ENCODE data around the gene ELMOD3.
"Not testable (repeated sequence)": the region's sequence is repeated elsewhere in the genome, so short reads cannot be mapped to it uniquely, and the experiment has no call there.

Gene ELMOD3

DNA sequence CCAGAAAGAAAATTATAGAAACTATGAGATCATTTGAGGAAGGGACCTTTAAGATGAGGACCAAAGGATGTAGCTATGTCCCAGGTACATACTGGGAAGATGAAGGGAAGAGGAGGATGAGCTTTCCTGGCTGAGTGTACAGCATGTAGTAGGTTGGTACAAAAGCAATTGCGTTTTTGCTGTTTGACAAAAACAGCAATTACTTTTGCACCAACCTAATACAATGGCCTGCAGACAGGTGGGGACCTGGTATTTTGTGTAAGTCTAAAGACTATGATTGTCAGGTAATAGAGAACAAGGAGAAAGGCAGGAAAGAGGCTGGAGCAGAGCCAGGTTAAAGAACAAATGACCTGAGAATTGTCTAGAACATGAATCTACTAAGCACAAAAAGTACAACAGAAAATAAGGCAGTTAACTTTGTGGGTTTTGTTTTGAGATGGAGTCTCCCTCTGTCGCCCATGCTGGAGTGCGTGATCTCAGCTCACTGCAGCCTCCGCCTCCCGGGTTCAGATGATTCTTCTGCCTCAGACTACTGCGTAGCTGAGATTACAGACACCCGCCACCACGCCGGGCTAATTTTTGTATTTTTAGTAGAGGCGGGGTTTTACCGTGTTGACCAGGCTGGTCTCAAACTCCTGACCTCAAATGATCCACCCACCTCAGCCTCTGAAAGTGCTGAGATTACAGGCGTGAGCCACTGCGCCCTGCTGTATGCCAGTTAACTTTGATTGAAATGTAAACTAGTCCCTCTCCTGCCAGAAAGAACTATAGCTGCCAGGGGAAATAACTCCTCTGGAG is 23.5 kb upstream of the ELMOD3 start:
- H3K4me3 ChIP-seq (ENCODE audit: low read depth, low read length) = no peak overlapping the region
- TF ChIP-seq MYC (IDR thresholded peaks at IDR 0.05; ENCODE audit: low read depth, low read length) (no peak), POLR2A (IDR thresholded peaks at IDR 0.05; ENCODE audit: extremely low read depth, insufficient read length) (no peak)
- TF ChIP-seq, protein P1, sequence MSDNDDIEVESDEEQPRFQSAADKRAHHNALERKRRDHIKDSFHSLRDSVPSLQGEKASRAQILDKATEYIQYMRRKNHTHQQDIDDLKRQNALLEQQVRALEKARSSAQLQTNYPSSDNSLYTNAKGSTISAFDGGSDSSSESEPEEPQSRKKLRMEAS (IDR thresholded peaks at IDR 0.05; ENCODE audit: low read depth, low read length) = no peak
- TF ChIP-seq, protein P2, sequence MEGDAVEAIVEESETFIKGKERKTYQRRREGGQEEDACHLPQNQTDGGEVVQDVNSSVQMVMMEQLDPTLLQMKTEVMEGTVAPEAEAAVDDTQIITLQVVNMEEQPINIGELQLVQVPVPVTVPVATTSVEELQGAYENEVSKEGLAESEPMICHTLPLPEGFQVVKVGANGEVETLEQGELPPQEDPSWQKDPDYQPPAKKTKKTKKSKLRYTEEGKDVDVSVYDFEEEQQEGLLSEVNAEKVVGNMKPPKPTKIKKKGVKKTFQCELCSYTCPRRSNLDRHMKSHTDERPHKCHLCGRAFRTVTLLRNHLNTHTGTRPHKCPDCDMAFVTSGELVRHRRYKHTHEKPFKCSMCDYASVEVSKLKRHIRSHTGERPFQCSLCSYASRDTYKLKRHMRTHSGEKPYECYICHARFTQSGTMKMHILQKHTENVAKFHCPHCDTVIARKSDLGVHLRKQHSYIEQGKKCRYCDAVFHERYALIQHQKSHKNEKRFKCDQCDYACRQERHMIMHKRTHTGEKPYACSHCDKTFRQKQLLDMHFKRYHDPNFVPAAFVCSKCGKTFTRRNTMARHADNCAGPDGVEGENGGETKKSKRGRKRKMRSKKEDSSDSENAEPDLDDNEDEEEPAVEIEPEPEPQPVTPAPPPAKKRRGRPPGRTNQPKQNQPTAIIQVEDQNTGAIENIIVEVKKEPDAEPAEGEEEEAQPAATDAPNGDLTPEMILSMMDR (IDR thresholded peaks at IDR 0.05; ENCODE audit: low read depth, low read length) = no peak
- DNase-seq (ENCODE audit: low read depth) = no peak

DNA sequence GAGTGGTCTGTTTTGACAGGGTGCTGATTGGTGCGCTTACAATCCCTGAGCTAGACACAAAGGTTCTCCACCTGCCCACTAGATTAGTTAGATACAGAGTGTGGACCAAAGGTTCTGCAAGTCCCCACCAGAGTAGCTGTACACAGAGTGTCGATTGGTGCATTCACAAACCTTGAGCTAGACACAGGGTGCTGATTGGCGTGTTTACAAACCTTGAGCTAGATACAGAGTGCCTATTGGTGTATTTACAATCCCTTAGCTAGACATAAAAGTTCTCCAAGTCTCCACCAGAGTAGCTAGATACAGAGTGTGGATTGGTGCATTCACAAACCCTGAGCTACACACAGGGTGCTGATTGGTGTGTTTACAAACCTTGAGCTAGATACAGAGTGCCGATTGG is 20.7 kb upstream of the ELMOD3 start:
- DNase-seq (ENCODE audit: low read depth); H3K4me3 ChIP-seq (ENCODE audit: low read depth, low read length): not testable (repeated sequence)

DNA sequence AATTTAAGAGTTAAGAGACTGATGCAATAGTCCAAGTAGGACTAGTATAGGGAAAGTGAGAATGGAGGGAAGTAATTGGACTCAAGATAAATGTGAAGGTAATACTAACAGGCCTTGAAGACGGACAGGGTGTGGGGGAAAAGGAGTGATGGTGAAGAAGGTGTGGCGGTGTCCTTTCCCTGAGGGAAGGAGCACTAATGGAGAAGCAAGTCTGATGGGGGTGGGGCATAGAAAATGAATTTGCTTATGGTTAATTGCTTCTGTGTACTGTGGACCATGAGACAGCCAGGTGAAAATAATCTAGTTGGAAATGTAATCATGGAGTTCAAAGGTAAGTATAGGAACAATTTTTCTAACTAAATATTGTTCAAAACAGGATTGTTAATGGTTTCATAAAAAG is 19.6 kb upstream of the ELMOD3 start:
- TF ChIP-seq MYC (IDR thresholded peaks at IDR 0.05; ENCODE audit: low read depth, low read length) (no peak), POLR2A (IDR thresholded peaks at IDR 0.05; ENCODE audit: extremely low read depth, insufficient read length) (no peak)
- TF ChIP-seq, protein P2 (IDR thresholded peaks at IDR 0.05; ENCODE audit: low read depth, low read length) = no peak
- TF ChIP-seq, protein P1 (IDR thresholded peaks at IDR 0.05; ENCODE audit: low read depth, low read length) = no peak
- no peak for DNase-seq (ENCODE audit: low read depth)
- no peak overlapping the region for H3K4me3 ChIP-seq (ENCODE audit: low read depth, low read length)

DNA sequence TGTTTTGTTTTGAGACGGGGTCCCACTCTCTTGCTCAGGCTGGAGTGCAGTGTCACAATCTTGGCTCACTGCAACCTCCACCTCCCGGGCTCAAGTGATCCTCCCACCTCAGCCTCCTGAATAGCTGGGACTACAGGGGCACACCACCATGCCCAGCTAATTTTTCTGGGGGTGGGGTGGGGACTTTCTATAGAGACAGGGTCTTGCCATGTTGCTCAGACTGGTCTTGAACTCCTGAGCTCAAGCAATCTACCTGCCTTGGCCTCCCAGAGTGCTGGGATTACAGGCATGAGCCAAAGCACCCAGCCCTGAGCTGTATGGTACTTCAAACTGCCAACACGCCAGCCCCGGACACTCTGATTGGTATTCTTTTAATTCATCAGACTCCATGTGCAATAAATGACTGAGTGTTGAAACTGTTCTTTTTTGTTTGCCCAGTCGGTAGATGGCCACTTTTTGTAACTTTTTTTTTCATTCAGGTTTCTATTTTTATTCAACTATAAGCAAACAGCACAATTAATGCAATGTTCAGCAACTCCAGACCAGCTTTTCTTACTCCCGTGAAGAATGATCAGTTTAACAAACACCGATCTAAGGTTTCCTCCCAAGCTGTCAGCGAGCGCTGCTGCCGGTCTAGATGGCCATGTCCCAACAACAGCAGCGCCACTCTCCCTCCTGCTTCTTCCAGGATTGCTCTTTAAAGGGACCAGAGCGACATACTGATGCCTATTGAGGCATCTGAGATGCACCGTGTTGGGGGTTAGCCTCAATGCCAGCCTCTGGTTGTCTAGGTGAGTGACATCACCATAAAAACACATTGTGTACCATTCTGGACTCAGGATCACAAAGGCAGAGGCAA is 14.3 kb upstream of the ELMOD3 start:
- DNase-seq (ENCODE audit: low read depth) = no peak
- TF ChIP-seq, protein P2 (IDR thresholded peaks at IDR 0.05; ENCODE audit: low read depth, low read length) = no peak
- TF ChIP-seq MYC (IDR thresholded peaks at IDR 0.05; ENCODE audit: low read depth, low read length) (no peak), POLR2A (IDR thresholded peaks at IDR 0.05; ENCODE audit: extremely low read depth, insufficient read length) (no peak)
- TF ChIP-seq, protein P1 (IDR thresholded peaks at IDR 0.05; ENCODE audit: low read depth, low read length) = no peak
- no peak overlapping the region for H3K4me3 ChIP-seq (ENCODE audit: low read depth, low read length)

DNA sequence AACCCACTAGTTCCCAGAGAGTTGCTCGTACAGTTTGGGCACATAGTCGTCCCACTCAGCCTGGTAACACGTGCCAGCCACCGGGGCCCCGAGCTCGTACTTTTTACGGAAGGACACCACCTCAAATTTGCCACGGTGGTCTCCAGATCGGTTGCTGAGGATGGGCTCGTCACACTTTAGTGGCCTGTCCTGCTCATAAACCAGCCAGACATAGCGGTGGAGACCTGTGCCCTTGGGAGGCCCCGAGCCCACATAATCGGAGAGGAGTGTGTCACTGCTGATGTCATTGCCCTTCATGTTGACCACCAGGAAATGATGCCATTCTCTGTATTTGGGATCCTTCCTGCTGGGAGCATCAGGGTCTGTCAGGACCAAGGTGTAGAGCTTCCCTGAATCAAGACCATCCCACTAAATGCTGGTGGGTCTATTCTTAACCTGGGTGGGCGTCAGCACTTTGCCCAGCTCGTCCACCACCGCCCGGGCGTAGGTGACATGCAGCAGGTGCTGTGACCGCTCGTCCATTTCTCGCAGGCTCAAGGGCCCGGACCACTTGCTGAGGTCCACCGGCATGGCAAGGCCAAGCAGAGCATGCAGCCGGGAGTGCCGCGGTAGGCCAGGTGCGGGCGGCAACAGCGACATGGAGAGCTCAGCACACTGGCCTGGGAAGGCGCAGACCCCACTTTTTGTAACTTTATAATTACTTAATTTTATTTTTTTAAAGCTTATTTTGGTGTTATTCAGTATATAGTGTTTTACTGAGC is 13.1 kb upstream of the ELMOD3 start:
- TF ChIP-seq, protein P2 (IDR thresholded peaks at IDR 0.05; ENCODE audit: low read depth, low read length) = no peak
- no peak for TF ChIP-seq MYC (IDR thresholded peaks at IDR 0.05; ENCODE audit: low read depth, low read length)
- TF ChIP-seq POLR2A (IDR thresholded peaks at IDR 0.05; ENCODE audit: extremely low read depth, insufficient read length) = no peak
- TF ChIP-seq, protein P1 (IDR thresholded peaks at IDR 0.05; ENCODE audit: low read depth, low read length) = no peak
- DNase-seq (ENCODE audit: low read depth) = no peak
- no peak overlapping the region for H3K4me3 ChIP-seq (ENCODE audit: low read depth, low read length)

All from NB4 (cell line).